ENCODE measurements around the gene HACD4.

Gene HACD4

GRCh38 chr9:20985851-20986600 lies 45.4 kb downstream of the HACD4 start:
- TF ChIP-seq CTCF (IDR thresholded peaks at IDR 0.05), result no peak

- no peak for TF ChIP-seq CTCF (IDR thresholded peaks at IDR 0.05)
These were observed 46.9 kb downstream of the HACD4 start for GRCh38 chr9:20984506-20984905.

- TF ChIP-seq CTCF (IDR thresholded peaks at IDR 0.05), result no peak
These were observed 50.0 kb downstream of the HACD4 start for GRCh38 chr9:20981486-20981885.

GRCh38 chr9:20980832-20981455 lies 50.5 kb downstream of the HACD4 start:
- no peak for TF ChIP-seq CTCF (IDR thresholded peaks at IDR 0.05)

- TF ChIP-seq CTCF (IDR thresholded peaks at IDR 0.05), result no peak
These were observed 53.2 kb downstream of the HACD4 start for GRCh38 chr9:20978249-20978648.

- TF ChIP-seq CTCF (IDR thresholded peaks at IDR 0.05), result no peak
These were observed 58.8 kb downstream of the HACD4 start for GRCh38 chr9:20972684-20973083.

- no peak for TF ChIP-seq CTCF (IDR thresholded peaks at IDR 0.05)
These were observed 68.8 kb downstream of the HACD4 start for GRCh38 chr9:20962536-20963225.

Data from LNCAP (cell line).